HG03135 (cell line): ENCODE measurements around the gene ANP32B.

Source experiments
- ATAC-seq: cut with Tn5 transposase; IDR thresholded peaks from one replicate; pipeline ENCODE4 v1.9.1; 2021; ENCODE audit warnings: mild to moderate bottlenecking, moderate library complexity; ENCODE audit not compliant: unreplicated experiment

Gene ANP32B

DNA sequence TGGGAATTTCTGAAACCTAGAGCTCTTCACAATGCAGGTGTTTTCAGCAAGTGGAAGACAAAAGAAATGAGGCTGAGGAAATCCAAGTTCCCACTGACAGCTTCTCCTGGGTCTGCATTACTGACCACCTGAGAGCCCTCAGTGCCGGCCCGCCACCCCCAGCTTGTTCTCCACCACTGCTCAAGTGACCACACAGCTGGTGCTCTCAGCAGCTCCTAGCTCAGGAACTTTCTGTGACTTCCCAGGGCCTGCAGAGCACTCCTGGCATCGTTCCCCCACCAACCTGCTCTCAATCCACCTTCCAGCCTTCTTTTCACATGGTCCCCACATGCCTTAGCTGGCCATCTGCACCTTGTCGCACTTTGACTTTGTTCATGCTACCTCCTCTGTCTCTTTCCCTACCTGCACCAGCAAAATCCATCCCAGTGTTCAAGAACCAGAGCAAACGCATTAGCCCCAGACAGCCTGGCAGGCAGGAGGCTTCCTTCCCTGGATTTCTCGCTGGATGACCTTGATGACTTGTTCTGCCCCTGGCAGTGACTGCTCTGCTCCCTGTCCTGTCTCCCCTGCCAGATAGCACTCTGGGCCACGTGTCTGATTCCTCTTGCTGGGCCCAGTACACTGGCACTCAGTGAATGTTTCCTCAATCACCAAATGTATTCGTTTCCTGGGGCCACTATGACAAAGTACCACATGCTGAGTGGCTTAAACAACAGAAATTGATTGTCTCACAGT, 38.3 kb downstream of the ANP32B start:
- no peak for ATAC-seq

DNA sequence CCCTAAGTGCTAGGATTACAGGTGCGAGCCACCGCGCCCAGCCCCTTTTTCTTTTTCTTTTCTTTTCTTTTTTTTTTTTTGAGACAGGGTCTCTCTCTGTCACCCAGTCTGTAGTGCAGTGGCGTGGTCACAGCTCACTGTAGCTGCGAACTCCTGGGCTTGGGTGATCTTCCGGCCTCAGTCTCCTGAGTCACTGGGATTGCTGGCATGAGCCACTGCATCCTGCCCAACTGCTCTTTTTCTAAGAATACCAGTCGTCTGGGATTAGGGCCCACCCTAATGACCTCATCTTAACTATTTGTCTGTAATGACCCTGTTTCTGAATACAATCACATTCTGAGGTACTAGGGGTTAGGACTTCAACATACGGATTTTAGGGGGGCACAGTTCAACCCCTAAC, 39.3 kb downstream of the ANP32B start:
- no peak for ATAC-seq

DNA sequence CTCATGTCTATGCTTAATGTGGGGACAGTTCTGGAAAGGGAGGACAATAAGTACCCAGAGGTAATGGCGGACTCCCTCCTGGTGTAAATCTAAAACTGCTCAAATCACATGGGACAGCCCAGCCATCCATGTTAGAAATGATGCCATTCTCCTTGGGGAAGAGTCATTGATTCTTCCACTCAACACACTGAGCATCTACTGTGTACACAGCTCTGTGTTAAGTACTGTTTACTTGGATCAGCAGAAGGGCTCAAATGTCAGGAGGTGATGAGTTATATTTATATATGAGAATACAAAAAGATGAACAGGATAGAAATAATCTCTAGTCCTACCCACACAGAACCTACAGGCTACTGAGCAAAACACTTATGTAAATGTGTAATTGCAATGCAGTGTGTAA, 41.6 kb downstream of the ANP32B start:
- ATAC-seq: no peak

DNA sequence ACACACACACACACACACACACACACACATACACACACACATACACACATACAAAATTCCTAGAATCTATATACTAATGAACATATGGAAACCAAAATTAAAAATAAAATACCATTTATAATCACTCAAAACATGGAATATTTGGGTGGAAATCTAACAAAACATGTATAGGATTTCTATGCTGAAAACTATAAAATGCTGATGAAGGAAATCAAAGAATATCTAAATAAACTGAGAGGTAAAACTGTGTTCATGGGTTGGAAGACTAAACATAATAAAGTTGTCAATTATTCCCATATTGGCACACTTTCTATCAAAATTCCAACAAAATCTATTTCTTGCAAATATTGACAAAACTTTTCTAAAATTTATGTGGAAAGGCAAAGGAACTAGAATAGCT, 48.0 kb downstream of the ANP32B start:
- no peak for ATAC-seq

DNA sequence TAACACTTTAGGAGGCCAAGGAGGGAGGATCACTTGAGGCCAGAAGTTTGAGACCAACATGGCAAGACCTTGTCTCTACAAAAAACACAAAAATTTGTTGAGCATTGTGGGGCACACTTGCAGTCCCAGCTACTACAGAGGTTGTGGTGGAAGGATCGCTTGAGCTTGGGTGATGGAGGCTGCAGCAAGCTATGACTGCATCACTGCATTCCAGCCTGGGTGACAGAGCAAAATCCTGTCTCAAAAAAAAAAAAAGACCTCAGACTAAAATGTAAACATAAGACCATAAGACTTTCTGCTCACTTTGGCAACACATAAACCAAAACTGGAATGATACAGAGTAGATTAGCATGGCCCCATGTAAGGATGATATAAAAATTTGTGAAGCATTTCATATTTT, 48.8 kb downstream of the ANP32B start:
- ATAC-seq: no peak

DNA sequence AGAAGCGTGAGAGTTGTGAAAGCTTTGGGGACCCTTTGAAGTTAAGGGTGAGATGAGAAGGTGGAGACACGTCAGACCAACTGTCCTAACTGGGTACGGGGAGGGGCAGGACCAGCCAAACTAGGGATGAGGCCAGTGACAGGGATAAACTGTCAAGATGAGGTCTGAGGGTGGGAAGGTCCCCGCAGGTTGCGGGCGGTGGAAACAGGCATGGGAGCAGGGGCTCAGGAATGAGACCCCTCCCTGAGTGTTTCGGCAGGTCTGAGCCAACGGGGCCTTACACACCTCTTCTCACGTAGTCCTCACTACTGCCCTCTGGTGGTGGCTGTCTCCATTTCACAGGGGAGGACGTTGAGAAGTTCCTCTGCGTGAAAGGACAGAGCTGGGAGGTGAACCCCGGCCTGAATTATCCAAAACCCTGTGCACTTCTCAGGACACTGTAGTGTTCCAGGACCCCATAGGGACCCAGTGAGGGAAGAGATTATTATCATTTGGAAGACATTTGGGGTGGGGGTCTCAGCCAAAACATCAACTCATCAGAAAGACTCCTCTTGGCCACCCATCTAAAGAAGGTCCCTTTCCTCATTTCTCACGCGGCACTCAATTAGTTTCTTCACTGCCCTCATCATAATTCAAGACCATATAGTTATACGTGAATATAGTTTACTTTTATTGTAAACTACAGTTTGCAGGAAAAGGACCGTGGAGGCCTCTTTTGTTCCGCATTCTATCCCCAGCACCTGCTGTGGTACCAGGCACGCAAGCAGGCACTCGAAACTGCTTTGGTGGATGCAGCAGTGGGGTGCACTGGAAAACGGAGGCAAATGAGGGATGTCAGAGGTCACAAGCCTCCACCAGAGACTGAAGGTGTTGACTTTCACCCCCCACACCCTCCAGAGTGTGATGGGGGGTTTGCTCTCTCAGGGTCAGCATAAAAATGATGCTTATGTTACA, 51.7 kb downstream of the ANP32B start:
- peak; percentile 71 for ATAC-seq

DNA sequence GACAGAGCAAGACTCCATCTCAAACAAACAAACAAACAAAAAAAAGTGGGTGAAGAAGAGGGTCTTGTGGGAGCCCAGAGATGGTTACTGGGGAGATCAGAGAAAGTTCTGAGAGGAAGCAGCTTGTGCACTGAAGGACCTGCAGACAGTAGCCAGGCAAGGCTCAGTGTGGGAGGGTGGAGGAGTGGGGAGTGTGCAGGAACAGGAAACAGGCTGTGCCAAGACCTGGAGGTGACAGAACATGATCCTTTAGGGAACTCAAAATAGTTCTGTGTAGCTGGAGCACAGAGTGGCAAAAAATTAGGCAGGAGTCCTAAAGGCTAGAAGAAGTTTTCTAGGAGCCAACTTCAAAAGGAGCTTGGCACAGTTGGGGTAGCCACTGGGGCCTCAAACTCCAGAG, 54.2 kb downstream of the ANP32B start:
- ATAC-seq: no peak

DNA sequence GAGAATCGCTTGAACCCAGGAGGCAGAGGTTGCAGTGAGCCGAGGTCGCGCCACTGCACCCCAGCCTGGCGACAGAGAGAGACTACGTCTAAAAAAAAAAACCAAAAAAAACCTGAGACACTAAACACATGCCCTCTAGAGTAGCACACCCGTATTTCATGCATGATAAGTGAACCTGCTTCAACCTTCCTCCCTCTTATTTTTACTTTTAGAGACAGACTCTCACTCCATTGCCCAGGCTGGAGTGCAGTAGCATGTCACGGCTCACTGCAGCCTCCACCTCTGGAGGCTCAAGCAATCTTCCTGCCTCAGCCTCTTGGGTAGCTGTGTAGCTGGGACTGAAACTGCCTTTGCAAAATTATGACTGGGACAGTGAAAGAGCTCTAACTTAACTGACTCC, 55.8 kb downstream of the ANP32B start:
- no peak for ATAC-seq

DNA sequence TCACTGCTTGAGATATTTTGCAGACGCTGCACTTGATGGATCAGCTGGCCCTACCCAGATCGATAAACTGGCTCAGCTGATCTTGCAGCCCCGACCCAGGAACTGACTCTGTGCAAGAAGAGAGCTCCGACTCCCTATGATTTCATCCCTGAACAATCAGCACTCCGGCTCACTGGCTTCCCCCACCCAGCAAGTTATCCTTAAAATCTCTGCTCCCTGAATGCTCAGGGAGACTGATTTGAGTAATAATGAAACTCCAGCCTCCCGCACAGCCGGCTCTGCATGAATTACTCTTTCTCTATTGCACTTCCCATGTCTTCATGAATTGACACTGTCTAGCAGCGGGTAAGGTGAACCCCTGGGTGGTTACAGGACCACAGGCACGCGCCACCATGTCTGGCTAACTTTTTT, 56.5 kb downstream of the ANP32B start:
- no peak for ATAC-seq

DNA sequence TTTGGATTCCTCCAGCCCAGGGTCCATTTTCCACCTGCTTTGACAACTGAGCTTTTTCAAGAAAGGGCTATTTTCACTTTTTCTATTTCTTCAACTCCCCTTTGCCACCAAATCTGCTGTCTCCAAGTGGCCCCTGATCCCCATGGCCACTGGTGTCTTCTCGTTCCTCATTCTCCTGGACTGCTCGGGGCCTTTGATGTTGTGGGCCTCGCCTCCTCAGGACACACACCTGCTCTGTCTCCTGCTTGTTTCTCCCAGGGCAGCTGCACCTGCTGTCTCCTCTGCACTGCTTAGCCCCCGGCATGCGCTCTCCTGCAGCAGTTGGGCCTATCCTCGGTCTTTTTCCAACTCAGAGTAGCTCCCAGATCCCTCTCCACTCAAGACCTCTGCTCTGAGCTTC, 57.1 kb downstream of the ANP32B start:
- no peak for ATAC-seq

DNA sequence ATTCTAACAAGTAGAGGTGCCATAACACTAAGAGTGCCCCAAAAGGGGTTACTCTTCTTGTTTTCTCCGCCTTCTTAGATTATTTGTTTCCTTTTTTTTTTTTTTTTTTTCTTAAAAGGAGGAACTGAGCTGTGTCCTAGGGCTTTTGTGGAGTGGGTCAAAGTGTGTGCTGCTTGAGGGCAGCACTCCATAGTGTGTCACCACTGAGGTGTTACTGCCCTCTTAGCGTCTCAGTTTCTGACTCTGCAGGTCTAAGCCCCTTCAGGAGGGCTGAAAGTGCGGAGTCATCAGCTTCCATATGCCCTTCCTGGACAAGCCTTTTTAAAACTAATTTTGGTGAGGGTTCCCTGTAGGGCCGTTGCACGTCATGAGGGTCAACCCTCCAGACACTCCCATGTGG, 60.8 kb downstream of the ANP32B start:
- ATAC-seq: no peak

DNA sequence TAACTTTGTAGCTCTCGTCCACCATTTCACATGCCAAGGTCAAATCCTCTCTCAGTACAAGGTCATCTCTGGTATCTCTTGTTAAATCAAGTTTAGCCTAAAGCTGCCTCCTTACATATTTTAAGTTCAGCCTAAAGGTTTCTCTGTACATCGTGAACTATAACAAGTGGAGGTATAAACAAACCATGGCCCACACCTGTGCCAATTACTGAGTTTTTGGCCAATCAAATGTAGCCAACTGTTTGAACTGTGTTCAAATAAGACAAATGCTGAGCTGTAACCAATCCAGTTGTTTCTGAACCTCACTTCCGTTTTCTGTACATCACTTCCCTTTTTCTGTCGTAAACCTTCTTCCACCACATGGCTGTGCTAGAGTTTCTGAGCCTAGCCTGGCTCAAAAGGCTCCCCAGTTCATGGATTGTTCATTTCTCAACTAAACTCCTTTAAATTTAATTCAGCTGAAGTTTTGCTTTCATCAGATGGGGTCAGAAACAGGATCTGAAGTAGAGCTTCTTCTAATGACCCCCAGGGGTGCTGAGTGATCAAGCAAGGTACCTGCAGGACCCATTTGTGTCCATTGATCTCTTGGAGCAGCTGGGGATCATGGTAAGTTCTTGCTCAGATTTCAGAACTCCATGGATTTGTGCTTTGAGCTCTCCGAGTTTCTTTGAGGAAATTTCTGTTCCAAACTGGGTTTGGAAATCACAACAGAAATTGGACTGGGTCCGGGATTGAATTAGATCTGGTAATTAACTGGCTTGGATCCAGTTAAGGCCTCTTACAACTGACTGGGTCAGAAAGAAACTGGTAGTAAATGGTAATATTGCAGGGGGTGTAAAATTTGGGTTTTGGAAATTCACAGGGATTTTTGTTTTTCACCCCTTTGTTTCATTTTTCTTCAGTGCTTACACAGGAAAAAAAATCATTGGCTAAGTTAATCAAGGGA, 62.4 kb downstream of the ANP32B start:
- ATAC-seq: peak; percentile 89

DNA sequence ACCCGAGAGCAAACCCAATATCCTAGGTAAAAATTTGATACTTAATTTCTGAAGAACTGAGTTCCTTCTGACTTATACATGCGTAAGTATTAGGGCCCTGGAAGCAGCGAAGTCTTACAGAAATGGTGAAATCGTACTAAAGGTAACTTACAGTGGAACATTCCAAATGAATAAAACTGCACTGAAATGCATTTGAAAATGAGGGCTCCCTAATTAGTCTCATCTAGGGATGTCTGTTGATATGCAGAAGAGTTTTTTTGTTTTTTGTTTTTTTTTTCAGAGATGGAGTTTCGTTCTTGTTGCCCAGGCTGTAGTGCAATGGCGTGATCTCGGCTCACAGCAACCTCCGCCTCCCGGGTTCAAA, 63.0 kb downstream of the ANP32B start:
- no peak for ATAC-seq

DNA sequence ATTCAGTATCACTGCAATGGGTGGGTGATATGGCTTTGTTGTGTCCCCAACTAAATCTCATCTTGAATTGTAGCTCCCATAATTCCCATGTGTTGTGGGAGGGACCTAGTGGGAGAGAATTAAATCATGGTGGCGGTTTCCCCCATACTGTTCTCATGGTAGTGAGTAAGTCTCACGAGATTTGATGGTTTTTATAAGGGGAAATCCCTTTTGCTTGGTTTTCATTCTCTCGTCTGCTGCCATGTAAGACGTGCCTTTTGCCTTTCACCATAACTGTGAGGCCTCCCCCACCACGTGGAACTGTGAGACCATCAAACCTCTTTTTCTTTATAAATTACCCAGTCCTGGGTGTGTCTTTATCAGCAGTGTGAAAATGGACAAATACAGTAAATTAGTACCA, 63.9 kb downstream of the ANP32B start:
- no peak for ATAC-seq

DNA sequence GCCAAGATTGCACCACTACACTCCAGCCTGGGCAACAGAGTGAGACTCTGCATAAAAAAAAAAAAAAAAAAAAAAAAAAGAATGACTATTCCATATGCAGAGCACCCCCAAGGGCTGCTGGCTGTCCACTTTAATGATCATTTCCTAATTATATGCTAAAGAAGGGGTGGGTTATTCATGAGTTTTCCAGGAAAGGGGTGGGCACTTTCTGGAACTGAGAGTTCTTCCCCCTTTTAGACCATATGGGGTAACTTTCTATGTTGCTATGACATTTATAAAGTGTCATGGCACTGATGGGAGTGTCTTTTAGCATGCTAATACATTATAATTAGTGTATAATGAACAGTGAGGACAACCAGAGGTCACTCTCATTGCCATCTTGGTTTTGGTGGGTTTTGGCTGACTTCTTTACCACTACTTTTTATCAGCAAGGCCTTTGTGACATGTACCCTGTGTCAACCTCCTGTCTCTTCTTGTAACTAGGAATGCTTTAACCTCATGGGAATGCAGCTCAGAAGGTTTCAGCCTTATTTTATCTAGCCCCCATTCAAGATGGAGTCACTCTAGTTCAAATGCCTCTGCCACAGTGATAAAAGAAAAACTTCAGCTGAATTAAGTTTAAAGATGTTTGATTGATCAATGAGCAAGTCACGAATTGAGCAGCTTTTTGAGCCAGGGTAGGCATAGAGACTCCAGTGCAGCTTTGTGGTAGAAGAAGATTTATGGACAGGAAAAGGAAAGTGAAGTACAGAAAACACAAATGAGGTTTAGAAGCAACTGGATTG, 66.3 kb downstream of the ANP32B start:
- ATAC-seq: no peak

DNA sequence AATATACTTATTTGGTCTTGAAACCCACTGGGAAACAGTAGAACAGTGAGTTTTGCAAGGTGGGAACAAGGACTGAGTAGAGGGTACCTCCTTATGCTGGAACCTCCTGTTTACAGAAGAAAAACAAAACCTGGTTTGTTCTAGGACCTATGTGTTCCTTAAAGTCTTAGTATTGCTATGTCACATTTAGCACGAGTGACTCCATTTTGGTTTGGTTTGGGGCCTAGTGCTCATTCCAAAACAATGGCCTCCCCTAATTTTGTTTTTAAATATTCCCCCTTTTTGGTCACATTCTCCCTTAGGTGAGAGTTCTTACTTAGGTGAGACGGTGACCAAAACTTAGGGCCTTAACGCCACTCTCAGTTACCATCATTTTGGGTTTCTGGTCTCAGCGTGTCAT, 67.2 kb downstream of the ANP32B start:
- ATAC-seq: no peak

DNA sequence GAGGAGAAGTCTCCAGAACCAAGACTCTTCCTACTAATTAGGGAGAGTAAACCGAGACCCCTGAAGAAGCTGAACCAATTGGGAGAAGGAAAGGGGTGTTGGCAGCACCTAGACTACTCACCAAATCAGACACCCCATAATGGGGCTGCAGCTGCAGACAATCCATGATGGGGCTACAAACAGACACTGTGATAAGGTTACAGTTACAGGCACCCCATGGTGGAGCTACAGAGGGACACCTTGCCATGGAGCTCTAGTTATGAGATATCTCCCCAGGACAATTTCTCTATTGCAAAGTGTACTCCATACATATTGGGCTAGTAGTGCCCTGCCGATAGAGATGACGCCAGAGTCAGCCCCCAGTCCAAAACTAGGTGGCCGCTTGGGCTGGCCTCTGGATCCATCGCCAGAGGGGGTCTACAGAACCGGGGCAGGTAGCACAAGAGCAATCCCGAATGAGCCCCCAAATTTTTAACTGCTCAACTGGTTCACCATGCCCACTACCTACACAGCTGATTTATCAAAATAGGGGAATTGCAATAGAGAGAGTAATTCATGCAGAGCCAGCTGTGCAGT, 71.3 kb downstream of the ANP32B start:
- ATAC-seq: no peak

DNA sequence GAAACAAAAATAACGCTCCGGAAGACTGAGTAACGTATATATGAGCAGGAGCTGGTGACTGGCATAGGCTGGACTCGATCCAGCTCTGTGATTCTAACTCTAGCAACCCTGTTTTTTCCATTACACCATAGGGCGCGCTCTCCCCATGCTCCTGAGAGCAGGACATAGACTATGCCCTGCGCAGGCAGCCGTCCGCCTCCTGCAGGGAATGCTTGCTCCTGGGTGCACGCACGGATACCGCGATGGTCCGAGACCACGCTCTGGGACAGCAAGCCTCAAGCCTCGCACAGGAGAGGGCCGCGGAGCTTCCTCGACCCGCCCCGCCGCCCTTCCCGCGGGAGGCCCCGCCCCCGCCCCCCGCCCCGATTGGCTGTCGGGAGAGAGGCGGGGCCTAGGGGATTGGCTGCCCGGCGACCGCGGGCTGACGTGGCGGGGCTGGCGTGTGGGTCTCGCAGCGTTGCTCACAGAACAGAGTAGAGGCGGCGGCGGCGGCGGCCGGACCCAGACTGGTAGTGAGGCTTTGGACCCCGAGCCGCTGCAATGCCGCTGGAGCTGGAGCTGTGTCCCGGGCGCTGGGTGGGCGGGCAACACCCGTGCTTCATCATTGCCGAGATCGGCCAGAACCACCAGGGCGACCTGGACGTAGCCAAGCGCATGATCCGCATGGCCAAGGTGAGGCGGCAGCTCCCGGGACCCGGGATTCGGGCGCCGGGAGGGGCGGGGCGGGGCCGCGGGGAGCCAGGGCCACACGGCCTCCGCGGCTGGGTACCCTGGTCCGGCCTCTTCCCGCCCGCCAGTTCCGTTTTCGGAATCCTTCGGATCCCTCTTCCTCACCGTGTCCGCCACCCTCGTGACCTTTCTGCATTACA, 73.4 kb downstream of the ANP32B start, which contains the start of gene NANS:
TSS of gene NANS (plus strand) at position 464 of the 869 bp plus-strand sequence. CDS start at position 541, 77 bp downstream.
- peak; percentile 94 for ATAC-seq
